GM23338 (cell line): ENCODE data around the gene DAB1. TPM values are rescaled to one million over a fixed set of nuclear protein-coding genes. Genes with fewer than 3 reads are reported as not detected.

ENCODE experiments used
- ATAC-seq: fragments of 200-7000 bp; cut with Tn5 transposase; 3 replicates; pipeline ENCODE4 v1.9.1; 2020
- DNase-seq: peaks from one replicate; pipeline ENCODE4 v3.0.0-alpha.2; 2015; ENCODE audit warnings: low spot score
- H2AFZ ChIP-seq: fragments of 200-600 bp; sonication (generic); 2 replicates; pipeline ENCODE4 v1.8.0; 2016; ENCODE audit warnings: antibody characterized with exemption, mild to moderate bottlenecking, moderate library complexity
- H3F3A ChIP-seq: fragments of 200-600 bp; sonication (generic); replicated peaks from 2 replicates; pipeline ENCODE4 v1.8.0; 2017; ENCODE audit warnings: antibody characterized with exemption, mixed run types, low read depth
- H3K27ac ChIP-seq: fragments of 200-600 bp; sonication (generic); 2 replicates; pipeline ENCODE4 v1.6.1; 2016; ENCODE audit warnings: low read depth
- H3K27me3 ChIP-seq: fragments of 200-600 bp; sonication (generic); 2 replicates; pipeline ENCODE4 v1.8.0; 2016; ENCODE audit warnings: mild to moderate bottlenecking, mixed run types, moderate library complexity; ENCODE audit not compliant: insufficient read depth
- H3K36me3 ChIP-seq: fragments of 200-600 bp; sonication (generic); 2 replicates; pipeline ENCODE4 v1.8.0; 2016; ENCODE audit warnings: mild to moderate bottlenecking; ENCODE audit not compliant: insufficient read depth
- H3K4me1 ChIP-seq: fragments of 200-600 bp; sonication (generic); 2 replicates; pipeline ENCODE4 v1.8.0; 2016; ENCODE audit warnings: mild to moderate bottlenecking, moderate library complexity; ENCODE audit not compliant: insufficient read depth
- H3K4me2 ChIP-seq: fragments of 200-600 bp; sonication (generic); 2 replicates; pipeline ENCODE4 v1.7.1; 2017; ENCODE audit warnings: mixed run types
- H3K4me3 ChIP-seq: fragments of 200-600 bp; sonication (generic); 2 replicates; pipeline ENCODE4 v1.6.1; 2016; ENCODE audit warnings: mixed run types
- H3K79me2 ChIP-seq: fragments of 200-600 bp; sonication (generic); replicated peaks from 2 replicates; pipeline ENCODE4 v1.8.0; 2017; ENCODE audit warnings: mild to moderate bottlenecking; ENCODE audit not compliant: insufficient read depth
- H3K9me2 ChIP-seq: fragments of 200-600 bp; sonication (generic); 2 replicates; pipeline ENCODE4 v1.8.0; 2017; ENCODE audit not compliant: insufficient read depth
- H4K20me1 ChIP-seq: fragments of 200-600 bp; sonication (generic); replicated peaks from 2 replicates; pipeline ENCODE4 v1.8.0; 2017; ENCODE audit warnings: mild to moderate bottlenecking; ENCODE audit not compliant: insufficient read depth
- H3K27ac Mint-ChIP-seq: 2 replicates; pipeline ENCODE4 v1.8.0; 2020; ENCODE audit warnings: inconsistent platforms, mild to moderate bottlenecking, moderate library complexity, mixed read lengths
- H3K27me3 Mint-ChIP-seq: 3 replicates; pipeline ENCODE4 v1.8.0; 2022; ENCODE audit warnings: low read depth, mild to moderate bottlenecking, moderate library complexity, mixed read lengths, inconsistent platforms; ENCODE audit not compliant: insufficient read depth, poor library complexity
- H3K36me3 Mint-ChIP-seq: 3 replicates; pipeline ENCODE4 v1.8.0; 2021; ENCODE audit warnings: low read depth, mild to moderate bottlenecking, inconsistent platforms, moderate library complexity, mixed read lengths
- H3K4me1 Mint-ChIP-seq: 3 replicates; pipeline ENCODE4 v1.8.0; 2020; ENCODE audit warnings: mild to moderate bottlenecking, inconsistent platforms, mixed read lengths
- H3K4me3 Mint-ChIP-seq: 3 replicates; pipeline ENCODE4 v1.8.0; 2021; ENCODE audit warnings: moderate library complexity, mild to moderate bottlenecking, inconsistent platforms, mixed read lengths
- H3K9me3 Mint-ChIP-seq: 3 replicates; pipeline ENCODE4 v1.8.0; 2020; ENCODE audit warnings: moderate library complexity, mild to moderate bottlenecking, inconsistent platforms, mixed read lengths
- STAT1 ChIP-seq: IDR thresholded peaks from one replicate; pipeline ENCODE4 v1.6.1; 2016; ENCODE audit warnings: antibody characterized with exemption; ENCODE audit not compliant: unreplicated experiment
- ZNF331 ChIP-seq: fragments of 250-450 bp; sonication (Bioruptor Pico); IDR thresholded peaks from 2 replicates; pipeline ENCODE4 v1.5.0; 2020; ENCODE audit warnings: low read depth, mild to moderate bottlenecking, moderate library complexity
- polyA plus RNA-seq: library from polyadenylated mRNA; unstranded; fragments of >200 nt; fragmentation: Nextera tagmentation; extraction: Ambion mirVana; gene quantifications from 2 replicates; pipeline ENCODE4 v1.2.1, GENCODE V29; 2016
- total RNA-seq: library from RNA; depleted of rRNA; stranded (reverse); fragments of >200 nt; shearing (Covaris generic); gene quantifications from 2 replicates; pipeline ENCODE4 v1.2.3, GENCODE V29; 2014
- TF ChIP-seq, protein P1 (sequence below), 2 experiments: fragments of 200-600 bp in 1 of 2; sonication (generic) in 1 of 2; conservative IDR thresholded peaks; 2 replicates each; pipeline versions ENCODE4 v1.5.1 to v1.6.1; 2016 to 2017; ENCODE audit warnings: antibody characterized with exemption in 2 of 2, low read depth in 2 of 2, mild to moderate bottlenecking in 2 of 2, moderate library complexity in 1 of 2

DAB1 gene
- total and polyA plus RNA-seq, 2 experiments from 2014 or later = 12.8 to 14.5 TPM

GRCh38 chr1:57079454-57080157, 344.3 kb downstream of the DAB1 start:
- peak; percentile 64 for DNase-seq

GRCh38 chr1:57072401-57073110, 351.3 kb downstream of the DAB1 start:
- Histone ChIP-seq H3K79me2 (no peaks in the 10 kb centered on the region), H3K27ac (no peak overlapping the region), H3K36me3 (no peaks in the 10 kb centered on the region), H3K27me3 (no peaks in the 10 kb centered on the region), H3K4me1 (peaks cover 3% of the 10 kb centered on the region; the same call in 1 of the 2 replicates), H2AFZ (no peak overlapping the region), H4K20me1 (no peaks in the 10 kb centered on the region), H3F3A (no peaks in the 10 kb centered on the region), H3K9me2 (no peaks in the 10 kb centered on the region; the same call in 1 of the 2 replicates), H3K4me3 (no peak overlapping the region), H3K4me2 (no peak overlapping the region)
- ATAC-seq (peak; percentile 87), DNase-seq (peak; percentile 68)
- Mint-ChIP-seq H3K4me3 (no peak overlapping the region), H3K36me3 (no peaks in the 10 kb centered on the region), H3K9me3 (no peaks in the 10 kb centered on the region), H3K27me3 (peaks cover 2% of the 10 kb centered on the region), H3K27ac (peak overlapping the region; percentile 43; the same call in 1 of the 2 replicates), H3K4me1 (peaks cover 20% of the 10 kb centered on the region)
- TF ChIP-seq, protein P1, sequence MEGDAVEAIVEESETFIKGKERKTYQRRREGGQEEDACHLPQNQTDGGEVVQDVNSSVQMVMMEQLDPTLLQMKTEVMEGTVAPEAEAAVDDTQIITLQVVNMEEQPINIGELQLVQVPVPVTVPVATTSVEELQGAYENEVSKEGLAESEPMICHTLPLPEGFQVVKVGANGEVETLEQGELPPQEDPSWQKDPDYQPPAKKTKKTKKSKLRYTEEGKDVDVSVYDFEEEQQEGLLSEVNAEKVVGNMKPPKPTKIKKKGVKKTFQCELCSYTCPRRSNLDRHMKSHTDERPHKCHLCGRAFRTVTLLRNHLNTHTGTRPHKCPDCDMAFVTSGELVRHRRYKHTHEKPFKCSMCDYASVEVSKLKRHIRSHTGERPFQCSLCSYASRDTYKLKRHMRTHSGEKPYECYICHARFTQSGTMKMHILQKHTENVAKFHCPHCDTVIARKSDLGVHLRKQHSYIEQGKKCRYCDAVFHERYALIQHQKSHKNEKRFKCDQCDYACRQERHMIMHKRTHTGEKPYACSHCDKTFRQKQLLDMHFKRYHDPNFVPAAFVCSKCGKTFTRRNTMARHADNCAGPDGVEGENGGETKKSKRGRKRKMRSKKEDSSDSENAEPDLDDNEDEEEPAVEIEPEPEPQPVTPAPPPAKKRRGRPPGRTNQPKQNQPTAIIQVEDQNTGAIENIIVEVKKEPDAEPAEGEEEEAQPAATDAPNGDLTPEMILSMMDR (conservative IDR thresholded peaks at IDR 0.05; ENCODE audit: low read depth in 2 of 2) = peak; percentile 2 to 30; a peak in 1 of 4 replicates
- TF ChIP-seq STAT1 = no peak

More at GRCh38 chr1:57079454-57080157, 344.3 kb downstream of the DAB1 start:
- Mint-ChIP-seq H3K9me3 (no peaks in the 10 kb centered on the region), H3K27ac (no peak overlapping the region), H3K4me3 (no peak overlapping the region), H3K27me3 (peaks cover 2% of the 10 kb centered on the region), H3K36me3 (no peaks in the 10 kb centered on the region), H3K4me1 (peaks cover 9% of the 10 kb centered on the region)
- H2AFZ ChIP-seq = no peak overlapping the region
- H3K4me3 ChIP-seq = no peak overlapping the region
- H3F3A ChIP-seq = no peaks in the 10 kb centered on the region
- H3K27ac ChIP-seq = no peak overlapping the region
- no peaks in the 10 kb centered on the region; the same call in 1 of the 2 replicates for H3K9me2 ChIP-seq
- no peaks in the 10 kb centered on the region for H4K20me1 ChIP-seq
- peak; percentile 88 for ATAC-seq
- H3K4me1 ChIP-seq = no peaks in the 10 kb centered on the region
- H3K79me2 ChIP-seq = no peaks in the 10 kb centered on the region
- no peak overlapping the region for H3K4me2 ChIP-seq
- TF ChIP-seq, protein P1 (conservative IDR thresholded peaks at IDR 0.05; ENCODE audit: low read depth in 2 of 2) = peak; percentile 68 to 82
- TF ChIP-seq ZNF331 (CRISPR knock-in tag) = no peak
- no peaks in the 10 kb centered on the region for H3K27me3 ChIP-seq
- H3K36me3 ChIP-seq = no peaks in the 10 kb centered on the region
